Neural cell (in vitro differentiated cells): ENCODE results near the gene CPNE4.

Experiments
- CTCF ChIP-seq: fragments of 450-650 bp; IDR thresholded peaks from 2 replicates; pipeline ENCODE4 v1.5.1; 2014; ENCODE audit warnings: antibody characterized with exemption, mild to moderate bottlenecking, moderate library complexity; ENCODE audit not compliant: poor library complexity, severe bottlenecking
- REST ChIP-seq: IDR thresholded peaks from 2 replicates; pipeline ENCODE4 v1.6.1; 2012; ENCODE audit warnings: borderline replicate concordance
- TAF1 ChIP-seq: IDR thresholded peaks from 2 replicates; pipeline ENCODE4 v1.6.1; 2012; ENCODE audit warnings: low read depth

GRCh38 chr3:131962982-131963381 is 71.8 kb downstream of the CPNE4 start:
- no peak for TF ChIP-seq CTCF
- TF ChIP-seq REST: no peak
- TF ChIP-seq TAF1: no peak
